UCSD-AML1 (cell line): ENCODE measurements around the gene DHODH.
"Not testable (repeated sequence)": the region's sequence is repeated elsewhere in the genome, so short reads cannot be mapped to it uniquely, and the experiment has no call there.

ENCODE experiments used
- DNase-seq: peaks from one replicate; lab custom pipeline; 2025; ENCODE audit not compliant: unreplicated experiment; lab: John Stamatoyannopoulos, UW

DHODH gene

GRCh38 chr16:72050769-72051464, 42.4 kb downstream of the DHODH start:
- no peak for DNase-seq

- DNase-seq: no peak
Measured at GRCh38 chr16:72051818-72052217, 43.3 kb downstream of the DHODH start.

DNA sequence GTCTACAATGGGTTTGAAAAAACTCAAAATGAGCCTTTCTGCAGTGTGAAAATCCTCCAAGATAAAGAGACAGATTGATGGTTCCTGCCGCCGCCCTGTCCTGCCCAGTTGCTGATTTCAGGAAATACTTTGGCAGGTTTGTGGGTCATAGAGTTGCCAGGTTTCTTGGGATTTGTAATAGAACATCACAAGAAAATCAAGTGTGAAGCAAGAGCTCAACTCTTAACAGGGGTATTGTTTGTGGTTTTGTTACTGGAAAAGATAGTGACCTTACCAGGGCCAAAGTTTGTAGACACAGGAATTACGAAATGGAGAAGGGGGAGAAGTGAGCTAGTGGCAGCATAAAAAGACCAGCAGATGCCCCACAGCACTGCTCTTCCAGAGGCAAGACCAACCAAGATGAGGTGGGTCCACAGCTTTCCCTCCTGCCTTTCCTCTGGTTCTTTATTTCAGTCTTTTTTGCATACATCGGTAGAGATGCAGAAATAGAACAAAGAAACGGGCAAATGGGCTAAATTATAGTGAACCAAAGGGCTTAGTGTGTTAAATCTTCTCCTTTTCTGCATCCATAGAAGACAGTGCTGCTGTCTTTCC, 45.8 kb downstream of the DHODH start, which contains the start of gene HP:
Gene HP, plus strand, starts transcription at position 252 of the 594 bp plus-strand sequence. Its CDS starts 148 bp downstream, at position 400.
- not testable (repeated sequence) for DNase-seq

- no peak for DNase-seq
Measured at GRCh38 chr16:72055911-72056310, 47.4 kb downstream of the DHODH start.

DNA sequence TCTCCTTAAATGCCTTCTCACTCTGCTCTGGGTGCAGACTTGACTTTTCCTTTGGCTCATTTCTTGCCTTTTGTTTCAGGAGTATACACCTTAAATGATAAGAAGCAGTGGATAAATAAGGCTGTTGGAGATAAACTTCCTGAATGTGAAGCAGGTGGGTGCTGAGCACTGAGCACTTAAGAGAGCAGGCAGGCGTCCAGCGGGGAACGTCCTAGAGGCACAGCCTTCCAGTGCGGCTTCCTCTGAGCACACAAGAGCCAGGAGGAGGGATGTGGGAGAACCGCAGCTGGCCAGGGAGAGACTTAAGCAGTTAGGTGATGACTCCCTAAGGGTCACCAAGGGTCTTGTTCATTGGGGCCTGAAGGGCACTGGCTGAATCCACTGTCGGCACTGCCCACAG, 48.8 kb downstream of the DHODH start:
- not testable (repeated sequence) for DNase-seq

GRCh38 chr16:72059060-72059459, 50.5 kb downstream of the DHODH start:
- not testable (repeated sequence) for DNase-seq

DNA sequence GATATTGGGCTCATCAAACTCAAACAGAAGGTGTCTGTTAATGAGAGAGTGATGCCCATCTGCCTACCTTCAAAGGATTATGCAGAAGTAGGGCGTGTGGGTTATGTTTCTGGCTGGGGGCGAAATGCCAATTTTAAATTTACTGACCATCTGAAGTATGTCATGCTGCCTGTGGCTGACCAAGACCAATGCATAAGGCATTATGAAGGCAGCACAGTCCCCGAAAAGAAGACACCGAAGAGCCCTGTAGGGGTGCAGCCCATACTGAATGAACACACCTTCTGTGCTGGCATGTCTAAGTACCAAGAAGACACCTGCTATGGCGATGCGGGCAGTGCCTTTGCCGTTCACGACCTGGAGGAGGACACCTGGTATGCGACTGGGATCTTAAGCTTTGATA, 51.9 kb downstream of the DHODH start:
- no peak for DNase-seq

GRCh38 chr16:72061564-72061963, 53.0 kb downstream of the DHODH start:
- no peak for DNase-seq

- DNase-seq: no peak
Measured at GRCh38 chr16:72064361-72064894, 55.9 kb downstream of the DHODH start.

DNA sequence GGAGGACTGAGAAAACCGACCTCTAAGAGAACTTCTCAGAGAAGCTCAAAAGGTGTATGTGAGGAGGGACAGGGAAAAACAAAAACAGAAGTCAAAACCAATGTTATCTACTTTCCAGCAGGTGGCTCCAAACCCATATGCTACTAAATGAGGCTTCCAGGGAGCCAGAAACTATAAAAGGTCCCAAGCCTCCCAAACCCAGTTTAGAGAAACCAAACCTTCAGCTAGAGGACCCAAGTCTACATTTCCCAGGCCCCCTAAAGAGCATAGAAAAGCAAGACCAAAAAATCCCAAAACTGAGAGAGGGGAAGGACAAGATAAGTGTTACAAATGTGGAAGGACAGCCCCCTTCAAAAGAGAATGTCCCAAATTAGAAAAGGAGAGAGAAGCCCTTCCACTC, 58.2 kb downstream of the DHODH start:
- DNase-seq: no peak

- DNase-seq: no peak
Measured at GRCh38 chr16:72068930-72069329, 60.4 kb downstream of the DHODH start.

DNA sequence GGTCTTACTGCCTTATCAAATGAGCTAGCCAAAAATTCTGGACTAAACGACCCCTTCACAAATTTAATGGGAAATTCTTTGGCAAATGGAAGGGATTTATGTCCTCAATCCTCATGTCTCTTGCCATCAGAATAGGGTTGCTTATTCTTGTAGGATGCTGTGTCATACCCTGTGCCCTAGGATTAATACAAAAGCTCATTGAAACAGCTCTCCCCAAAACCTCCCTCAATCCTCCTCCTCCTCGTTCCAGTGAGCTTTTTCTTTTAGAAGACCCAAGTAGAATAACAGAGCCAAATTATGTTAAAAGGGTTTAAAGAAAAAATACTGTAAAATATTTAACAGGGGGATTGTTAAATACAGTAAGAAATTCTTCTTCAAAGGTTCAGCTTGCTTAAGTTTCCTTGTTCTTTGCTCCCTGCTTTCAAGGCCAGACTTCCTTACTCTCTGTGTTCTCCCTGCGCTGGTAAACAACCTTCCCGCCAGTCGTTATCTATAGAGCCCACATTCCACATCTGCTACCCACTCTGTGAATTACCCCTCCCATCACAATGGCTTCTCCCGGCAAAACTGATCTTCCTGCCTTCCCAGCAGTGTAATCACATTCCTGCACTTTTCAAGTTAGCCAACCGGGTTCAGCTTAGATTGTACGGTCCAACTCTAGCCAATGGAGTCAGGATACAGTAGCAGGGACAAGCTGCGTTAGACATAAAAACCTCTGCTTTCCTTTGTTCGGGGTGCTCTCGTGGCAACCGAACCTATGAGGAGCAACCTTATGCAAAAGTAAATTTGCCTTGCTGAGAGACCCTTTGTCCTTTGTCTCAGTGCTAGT, 64.2 kb downstream of the DHODH start:
- no peak for DNase-seq

DNA sequence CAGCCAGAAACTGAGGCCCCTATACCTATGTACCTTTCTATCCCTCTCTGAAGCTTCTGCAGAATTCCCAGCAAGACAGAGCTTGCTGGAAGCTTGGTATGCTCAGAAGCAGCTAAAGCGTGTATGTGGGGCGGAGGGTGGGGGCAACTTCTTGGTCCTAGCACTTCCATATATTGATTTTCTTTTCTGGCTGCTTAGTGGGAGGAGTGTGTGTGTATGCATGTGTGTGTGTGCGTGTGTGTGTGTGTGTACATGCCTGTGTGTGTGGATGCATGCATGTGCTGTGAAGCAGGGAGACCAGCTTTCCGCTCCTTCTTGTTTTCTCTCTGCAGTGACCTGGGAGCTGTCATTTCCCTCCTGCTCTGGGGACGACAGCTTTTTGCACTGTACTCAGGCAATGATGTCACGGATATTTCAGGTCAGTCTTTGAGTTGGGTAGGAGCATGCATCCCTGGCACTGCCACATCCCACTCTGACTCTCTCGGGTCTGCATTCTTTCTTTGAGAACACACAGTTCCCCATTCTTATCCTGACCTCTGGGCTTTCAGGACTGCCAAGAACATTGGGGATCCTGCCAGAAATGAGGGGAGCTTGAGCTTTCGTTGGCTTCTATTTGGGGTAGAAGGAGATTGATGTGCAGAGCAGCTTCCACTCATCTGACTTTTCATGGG, 65.2 kb downstream of the DHODH start:
- DNase-seq: no peak

DNA sequence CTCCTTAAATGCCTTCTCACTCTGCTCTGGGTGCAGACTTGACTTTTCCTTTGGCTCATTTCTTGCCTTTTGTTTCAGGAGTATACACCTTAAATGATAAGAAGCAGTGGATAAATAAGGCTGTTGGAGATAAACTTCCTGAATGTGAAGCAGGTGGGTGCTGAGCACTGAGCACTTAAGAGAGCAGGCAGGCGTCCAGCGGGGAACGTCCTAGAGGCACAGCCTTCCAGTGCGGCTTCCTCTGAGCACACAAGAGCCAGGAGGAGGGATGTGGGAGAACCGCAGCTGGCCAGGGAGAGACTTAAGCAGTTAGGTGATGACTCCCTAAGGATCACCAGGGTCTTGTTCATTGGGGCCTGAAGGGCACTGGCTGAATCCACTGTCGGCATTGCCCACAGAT, 66.5 kb downstream of the DHODH start:
- DNase-seq: not testable (repeated sequence)
